ENCODE measurements around the gene CKAP2.
"Not testable (repeated sequence)": the region's sequence is repeated elsewhere in the genome, so short reads cannot be mapped to it uniquely, and the experiment has no call there.

DNA sequence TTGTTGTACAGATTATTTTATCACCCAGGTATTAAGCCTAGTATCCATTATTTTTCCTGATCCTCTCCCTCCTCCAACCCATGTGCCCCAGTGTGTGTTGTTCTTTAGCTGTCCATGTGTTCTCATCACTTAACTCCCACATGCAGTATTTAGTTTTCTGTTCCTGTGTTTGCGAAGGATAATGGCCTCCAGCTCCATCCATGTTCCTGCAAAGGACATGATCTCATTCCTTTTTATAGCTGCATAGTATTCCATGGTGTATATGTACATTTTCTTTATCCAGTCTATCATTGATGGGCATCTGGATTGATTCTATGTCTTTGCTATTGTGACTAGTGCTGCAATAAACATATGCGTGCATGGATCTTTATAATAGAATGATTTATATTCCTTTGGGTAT lies 13.2 kb downstream of the CKAP2 start:
- TF ChIP-seq, protein P1, sequence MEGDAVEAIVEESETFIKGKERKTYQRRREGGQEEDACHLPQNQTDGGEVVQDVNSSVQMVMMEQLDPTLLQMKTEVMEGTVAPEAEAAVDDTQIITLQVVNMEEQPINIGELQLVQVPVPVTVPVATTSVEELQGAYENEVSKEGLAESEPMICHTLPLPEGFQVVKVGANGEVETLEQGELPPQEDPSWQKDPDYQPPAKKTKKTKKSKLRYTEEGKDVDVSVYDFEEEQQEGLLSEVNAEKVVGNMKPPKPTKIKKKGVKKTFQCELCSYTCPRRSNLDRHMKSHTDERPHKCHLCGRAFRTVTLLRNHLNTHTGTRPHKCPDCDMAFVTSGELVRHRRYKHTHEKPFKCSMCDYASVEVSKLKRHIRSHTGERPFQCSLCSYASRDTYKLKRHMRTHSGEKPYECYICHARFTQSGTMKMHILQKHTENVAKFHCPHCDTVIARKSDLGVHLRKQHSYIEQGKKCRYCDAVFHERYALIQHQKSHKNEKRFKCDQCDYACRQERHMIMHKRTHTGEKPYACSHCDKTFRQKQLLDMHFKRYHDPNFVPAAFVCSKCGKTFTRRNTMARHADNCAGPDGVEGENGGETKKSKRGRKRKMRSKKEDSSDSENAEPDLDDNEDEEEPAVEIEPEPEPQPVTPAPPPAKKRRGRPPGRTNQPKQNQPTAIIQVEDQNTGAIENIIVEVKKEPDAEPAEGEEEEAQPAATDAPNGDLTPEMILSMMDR (IDR thresholded peaks at IDR 0.05; ENCODE audit: low read length): not testable (repeated sequence)
- TF ChIP-seq EZH2 (optimal IDR thresholded peaks at IDR 0.05; ENCODE audit: low read depth, low read length): not testable (repeated sequence)

All from MM.1S (cell line).